GM12872 (cell line): ENCODE data around the gene UCKL1.
A peak's percentile ranks its signal among the peaks of the same experiment; 100 is the strongest.

Experiments used
- TF ChIP-seq, protein P1 (sequence below): IDR thresholded peaks from 3 replicates; pipeline ENCODE4 v1.5.1; 2011; ENCODE audit warnings: low read depth, mild to moderate bottlenecking, low read length, moderate library complexity; ENCODE audit not compliant: insufficient read depth

UCKL1 gene

DNA sequence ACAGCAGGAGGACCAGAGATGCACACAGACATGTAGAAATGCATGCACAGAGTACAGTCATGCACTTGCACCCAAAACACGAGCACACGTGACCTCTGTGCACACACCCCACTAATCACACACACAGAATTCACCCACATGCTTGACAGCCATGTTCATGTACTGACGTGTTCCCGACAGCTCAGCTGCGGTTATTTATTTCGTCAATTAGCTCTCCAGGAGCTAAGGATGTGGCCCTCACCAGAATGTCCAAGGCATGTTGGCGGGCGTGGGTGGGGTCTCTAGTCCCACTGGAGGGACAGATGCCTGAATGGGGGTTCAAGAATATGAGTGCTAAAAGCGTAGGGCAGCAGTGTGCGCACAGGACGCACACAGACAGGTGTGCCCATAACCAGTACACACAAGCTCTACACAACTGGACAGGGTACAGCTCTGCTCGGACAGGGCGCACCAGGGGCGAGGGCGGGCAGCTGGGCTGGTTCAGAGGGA, 24.1 kb upstream of the UCKL1 start:
- TF ChIP-seq, protein P1, sequence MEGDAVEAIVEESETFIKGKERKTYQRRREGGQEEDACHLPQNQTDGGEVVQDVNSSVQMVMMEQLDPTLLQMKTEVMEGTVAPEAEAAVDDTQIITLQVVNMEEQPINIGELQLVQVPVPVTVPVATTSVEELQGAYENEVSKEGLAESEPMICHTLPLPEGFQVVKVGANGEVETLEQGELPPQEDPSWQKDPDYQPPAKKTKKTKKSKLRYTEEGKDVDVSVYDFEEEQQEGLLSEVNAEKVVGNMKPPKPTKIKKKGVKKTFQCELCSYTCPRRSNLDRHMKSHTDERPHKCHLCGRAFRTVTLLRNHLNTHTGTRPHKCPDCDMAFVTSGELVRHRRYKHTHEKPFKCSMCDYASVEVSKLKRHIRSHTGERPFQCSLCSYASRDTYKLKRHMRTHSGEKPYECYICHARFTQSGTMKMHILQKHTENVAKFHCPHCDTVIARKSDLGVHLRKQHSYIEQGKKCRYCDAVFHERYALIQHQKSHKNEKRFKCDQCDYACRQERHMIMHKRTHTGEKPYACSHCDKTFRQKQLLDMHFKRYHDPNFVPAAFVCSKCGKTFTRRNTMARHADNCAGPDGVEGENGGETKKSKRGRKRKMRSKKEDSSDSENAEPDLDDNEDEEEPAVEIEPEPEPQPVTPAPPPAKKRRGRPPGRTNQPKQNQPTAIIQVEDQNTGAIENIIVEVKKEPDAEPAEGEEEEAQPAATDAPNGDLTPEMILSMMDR: no peak

DNA sequence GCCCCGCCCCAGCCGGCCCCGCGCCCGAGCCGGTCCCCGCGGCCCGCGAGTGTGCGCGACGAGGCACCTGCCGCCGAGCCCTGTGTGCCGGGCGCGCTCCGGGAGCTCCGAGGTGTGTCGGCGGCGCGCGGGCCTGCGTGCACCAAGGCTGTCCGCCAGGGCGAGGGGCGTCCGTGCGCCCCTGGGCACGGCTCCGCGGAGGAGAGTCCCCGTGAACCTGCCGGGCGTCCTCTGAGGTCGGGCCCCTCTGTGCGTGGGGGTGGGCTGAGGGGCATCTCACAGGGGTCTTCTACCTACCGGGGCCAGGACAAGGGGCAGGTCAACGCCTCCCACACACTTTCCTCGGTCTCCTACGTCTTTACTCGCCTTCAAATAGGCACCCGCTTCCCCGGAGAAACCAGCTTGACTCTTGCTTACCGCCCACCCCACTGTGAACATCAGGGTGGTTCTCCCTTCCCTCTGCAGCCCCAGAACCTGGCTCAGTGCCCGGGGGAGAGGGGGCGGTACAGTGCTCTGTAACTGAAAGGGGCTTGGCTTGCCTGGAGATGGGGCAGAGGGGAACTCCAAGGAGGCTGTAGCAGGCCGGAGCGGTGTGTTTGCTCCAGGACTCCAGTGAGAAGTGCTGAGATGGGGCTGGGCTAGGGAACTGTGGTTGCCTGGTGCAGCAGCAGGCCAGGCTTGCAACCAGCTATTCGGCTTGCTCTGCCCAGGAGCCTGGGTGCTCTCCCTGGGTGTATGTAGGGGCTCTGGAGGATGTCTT, 23.5 kb upstream of the UCKL1 start, which contains the start of gene SAMD10:
Gene SAMD10 (minus strand): TSS at position 86 of the 760 bp plus-strand sequence. CDS start 175 bp downstream, outside the sequence.
- TF ChIP-seq, protein P1: peak; percentile 42; the same call in 2 of the 3 replicates

DNA sequence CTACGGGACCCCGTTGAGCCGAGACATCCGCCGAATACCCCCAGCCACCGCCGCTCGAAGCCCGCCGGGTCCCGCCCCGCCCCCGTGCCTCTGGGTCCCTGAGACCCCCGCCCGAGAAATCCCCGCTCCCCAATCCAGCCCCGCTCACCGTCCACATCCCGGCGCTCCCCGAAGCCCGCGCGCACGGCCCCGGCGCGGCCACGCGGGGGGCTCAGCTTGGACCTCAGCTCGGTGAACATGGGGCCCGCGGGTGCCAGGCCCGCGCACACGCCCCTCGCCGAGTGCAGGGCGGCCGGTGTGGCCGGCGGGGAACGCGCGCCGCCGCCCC, 23.0 kb upstream of the UCKL1 start:
- TF ChIP-seq, protein P1: no peak

DNA sequence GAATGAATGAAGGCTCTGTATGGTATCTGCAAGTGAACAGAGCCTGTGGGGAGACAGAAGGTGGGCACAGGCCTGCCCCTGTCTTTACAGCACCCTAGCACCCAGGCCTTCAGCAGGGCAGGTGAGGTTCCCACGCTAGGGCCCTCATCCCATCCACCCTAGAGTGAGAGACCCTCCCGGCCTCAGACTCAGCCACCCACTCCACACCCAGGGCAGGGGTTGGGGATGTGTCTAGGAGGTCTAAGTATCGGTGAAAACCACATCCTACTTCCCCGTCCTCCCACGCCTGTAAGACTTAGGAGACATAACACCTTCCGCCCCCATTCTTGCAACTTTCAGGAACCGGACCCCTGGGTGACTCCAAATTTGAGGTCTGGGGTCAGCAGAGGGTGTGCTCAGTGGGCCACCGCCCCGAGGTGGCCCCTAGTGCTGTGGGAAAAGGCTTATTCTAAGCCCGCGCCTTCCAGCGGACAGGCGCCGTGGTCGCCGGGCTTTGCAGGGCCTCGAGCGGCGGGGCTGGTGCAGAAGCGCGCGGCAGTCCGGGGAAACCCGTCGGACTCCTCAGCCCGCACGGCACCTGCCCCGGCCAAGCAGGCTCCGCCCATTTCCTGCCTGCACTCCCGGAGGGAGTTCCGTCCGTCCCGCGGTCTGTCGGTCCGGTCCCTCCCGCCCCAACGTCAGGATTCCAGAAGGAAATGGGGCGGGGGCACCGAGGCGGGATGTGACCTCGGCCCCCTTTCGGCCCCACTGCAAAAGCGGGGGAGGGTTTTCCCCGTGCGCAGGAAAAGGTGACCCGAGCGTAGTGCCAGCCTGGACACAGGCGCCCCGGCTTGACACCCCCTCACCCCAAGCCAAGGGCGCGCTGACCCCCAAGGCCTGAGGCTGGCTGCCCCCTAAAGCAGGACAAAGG, 22.4 kb upstream of the UCKL1 start:
- TF ChIP-seq, protein P1: no peak

DNA sequence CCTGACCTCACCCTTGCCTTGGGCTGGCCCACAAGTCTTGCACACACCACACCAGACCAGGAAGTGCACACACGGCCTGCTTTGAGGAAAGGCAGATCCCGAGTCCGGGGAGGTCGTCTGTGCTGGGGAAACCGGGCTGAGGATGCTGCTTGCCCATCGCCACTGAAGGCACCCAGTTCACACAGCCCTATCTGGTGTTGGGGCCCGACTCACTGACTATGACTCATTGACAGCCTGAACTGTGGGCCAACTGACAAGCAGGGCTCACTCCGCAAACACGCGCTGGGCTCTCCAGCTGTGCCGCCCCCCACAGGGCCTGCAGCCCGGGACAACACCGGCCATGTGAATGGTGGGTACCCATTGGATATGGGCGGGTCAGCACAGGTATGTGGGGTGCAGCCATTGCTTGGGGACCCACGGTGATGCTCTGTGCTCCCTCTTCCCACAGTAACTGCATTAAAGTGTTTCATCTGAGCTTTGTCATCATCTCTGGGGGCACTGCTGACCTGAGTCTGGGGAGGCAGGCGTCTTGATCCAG, 21.6 kb upstream of the UCKL1 start:
- TF ChIP-seq, protein P1: no peak

DNA sequence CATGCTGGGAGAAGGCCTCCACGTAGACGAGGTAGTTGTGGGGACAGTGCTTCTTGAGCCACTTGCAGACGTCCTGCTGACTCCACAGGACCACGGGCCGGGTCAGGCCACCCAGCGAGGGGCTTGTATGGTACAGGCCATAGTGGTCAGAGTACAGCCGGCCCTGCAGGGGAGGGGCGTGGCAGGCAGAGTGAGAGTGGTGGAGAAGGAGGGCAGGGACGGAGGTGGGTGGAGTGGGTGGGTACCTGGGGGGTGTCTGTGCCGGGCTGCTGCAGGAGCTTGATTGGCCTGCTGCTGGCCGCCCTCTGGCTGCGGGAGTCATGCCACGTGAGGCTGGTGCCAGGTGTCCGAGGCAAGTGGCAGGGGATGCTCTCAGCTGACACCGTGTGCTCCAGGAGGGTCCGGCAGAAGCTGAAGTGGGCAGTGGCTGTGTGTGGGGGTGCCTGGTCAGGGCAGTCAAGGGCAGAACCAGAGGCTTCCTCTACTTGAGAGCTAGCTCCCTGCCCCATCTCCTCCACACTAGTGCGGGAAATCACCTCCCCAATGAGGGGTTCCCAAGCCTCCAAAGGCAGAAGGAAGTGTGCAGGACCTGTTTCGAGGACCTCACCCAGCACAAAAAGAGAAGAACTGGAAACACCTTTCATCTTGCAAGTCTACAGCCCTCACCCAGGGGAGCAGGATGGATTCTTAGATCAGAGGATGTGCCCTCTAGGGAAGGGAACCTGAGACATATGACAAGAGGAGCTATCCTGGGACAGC, 20.9 kb upstream of the UCKL1 start:
- TF ChIP-seq, protein P1: no peak
